Effector memory CD8-positive, alpha-beta T cell (primary cell): Measurements from ENCODE around the gene BEST1.

Source experiments
- ATAC-seq: fragments of 150-1000 bp; cut with Tn5 transposase; replicated peaks from 2 replicates; pipeline ENCODE4 v1.10.0; 2021; ENCODE audit warnings: mild to moderate bottlenecking, moderate library complexity
- DNase-seq, 3 experiments: peaks; one replicate each; pipeline ENCODE4 v3.0.0; 2021
- H3K27ac Mint-ChIP-seq, 2 donors: one replicate each; pipeline ENCODE4 v1.8.0; 2022; ENCODE audit warnings: mild to moderate bottlenecking in 2 of 2, mixed read lengths in 2 of 2, moderate library complexity in 2 of 2
- H3K27me3 Mint-ChIP-seq, 2 donors: one replicate each; pipeline ENCODE4 v1.8.0; 2022; ENCODE audit warnings: mixed read lengths in 2 of 2
- H3K36me3 Mint-ChIP-seq: one replicate; pipeline ENCODE4 v1.8.0; 2022; ENCODE audit warnings: mild to moderate bottlenecking, moderate library complexity, mixed read lengths; ENCODE audit not compliant: insufficient read depth
- H3K4me1 Mint-ChIP-seq, 2 donors: one replicate each; pipeline ENCODE4 v1.8.0; 2022; ENCODE audit warnings: low read depth in 2 of 2, mixed read lengths in 2 of 2
- H3K4me3 Mint-ChIP-seq, 2 donors: one replicate each; pipeline ENCODE4 v1.8.0; 2022; ENCODE audit warnings: mild to moderate bottlenecking in 2 of 2, mixed read lengths in 2 of 2, moderate library complexity in 2 of 2
- H3K9me3 Mint-ChIP-seq, 2 donors: one replicate each; pipeline ENCODE4 v1.8.0; 2022; ENCODE audit warnings: mixed read lengths in 2 of 2

BEST1 gene

DNA sequence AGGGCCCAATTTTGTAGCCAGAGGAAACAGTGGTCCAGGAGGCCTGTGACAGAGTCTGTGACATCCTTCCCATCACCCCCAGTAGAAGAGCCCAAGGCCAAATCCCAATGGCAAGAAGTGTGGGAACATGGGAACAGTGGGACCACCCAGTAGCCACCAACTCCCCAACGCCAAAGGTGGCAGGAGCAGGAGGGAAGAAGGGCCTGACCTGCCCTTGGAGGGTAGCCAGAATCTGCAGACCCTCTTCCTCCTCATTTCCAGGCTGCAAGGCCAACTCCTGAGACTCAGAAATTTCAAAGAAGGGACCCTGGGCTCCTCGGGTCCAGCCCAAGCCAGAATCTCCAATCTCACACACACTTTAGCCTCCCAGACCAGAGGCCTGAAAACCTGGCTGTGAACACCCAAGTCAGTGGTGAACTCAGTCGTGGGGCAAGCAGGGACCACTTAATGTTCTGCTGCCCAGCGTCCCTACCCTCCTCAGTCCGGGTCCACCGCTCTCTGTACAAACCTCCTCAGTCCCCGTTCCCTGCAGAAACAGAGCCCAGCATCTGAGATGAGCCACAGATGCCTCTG lies 38.9 kb upstream of the BEST1 start:
- no peaks in the 10 kb centered on the region for H3K9me3 Mint-ChIP-seq
- H3K27ac Mint-ChIP-seq = no peak overlapping the region
- H3K4me1 Mint-ChIP-seq = no peaks in the 10 kb centered on the region
- ATAC-seq = no peak
- H3K36me3 Mint-ChIP-seq = peaks cover 2% of the 10 kb centered on the region
- peaks cover 26 to 51% of the 10 kb centered on the region in 2 donors for H3K27me3 Mint-ChIP-seq
- H3K4me3 Mint-ChIP-seq = no peak overlapping the region
- no peak for DNase-seq

DNA sequence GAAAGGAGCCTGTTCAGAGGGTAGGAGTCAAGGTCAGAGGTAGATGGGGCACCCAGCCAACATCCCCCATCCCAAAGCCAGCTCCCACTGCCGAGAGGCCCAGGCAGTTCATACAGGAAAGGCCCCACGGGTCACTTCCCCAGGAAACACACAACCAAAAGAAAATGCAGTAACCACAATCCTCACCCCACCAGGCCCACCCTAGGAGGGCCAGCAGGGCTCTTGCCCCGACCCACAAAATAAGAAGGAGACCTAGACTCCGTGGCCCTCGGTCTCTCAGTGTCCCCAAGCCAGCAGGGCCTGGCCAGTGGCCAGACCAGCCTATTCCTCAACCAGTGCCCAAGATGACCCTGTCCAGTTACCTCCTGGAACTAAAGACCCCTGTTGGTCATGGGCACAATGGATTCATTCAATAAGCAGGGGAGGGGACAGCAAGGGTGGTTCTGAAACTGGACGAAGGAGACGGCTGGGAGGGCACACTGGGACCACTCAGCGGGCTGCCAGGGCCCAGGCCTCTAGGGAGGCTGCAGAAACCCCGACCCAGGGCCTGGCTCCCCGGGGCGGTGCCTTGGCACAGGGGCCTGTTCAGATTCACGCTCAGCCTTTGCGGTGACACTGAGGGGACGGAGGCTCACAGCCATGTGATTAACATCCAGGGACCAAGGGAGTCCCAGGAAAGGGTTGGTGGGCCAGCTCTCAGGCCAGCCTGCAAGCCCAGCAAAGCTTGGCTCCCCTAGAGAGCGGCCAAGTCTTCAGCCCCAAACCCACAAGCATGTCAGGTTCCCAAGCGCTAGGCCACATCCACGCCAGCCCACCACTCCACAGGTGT lies 38.2 kb upstream of the BEST1 start:
- H3K27me3 Mint-ChIP-seq = peaks cover 31 to 58% of the 10 kb centered on the region in 2 donors
- no peak overlapping the region for H3K27ac Mint-ChIP-seq
- no peaks in the 10 kb centered on the region for H3K9me3 Mint-ChIP-seq
- peaks cover 2% of the 10 kb centered on the region for H3K36me3 Mint-ChIP-seq
- no peaks in the 10 kb centered on the region for H3K4me1 Mint-ChIP-seq
- no peak overlapping the region for H3K4me3 Mint-ChIP-seq
- ATAC-seq (no peak), DNase-seq (no peak)

DNA sequence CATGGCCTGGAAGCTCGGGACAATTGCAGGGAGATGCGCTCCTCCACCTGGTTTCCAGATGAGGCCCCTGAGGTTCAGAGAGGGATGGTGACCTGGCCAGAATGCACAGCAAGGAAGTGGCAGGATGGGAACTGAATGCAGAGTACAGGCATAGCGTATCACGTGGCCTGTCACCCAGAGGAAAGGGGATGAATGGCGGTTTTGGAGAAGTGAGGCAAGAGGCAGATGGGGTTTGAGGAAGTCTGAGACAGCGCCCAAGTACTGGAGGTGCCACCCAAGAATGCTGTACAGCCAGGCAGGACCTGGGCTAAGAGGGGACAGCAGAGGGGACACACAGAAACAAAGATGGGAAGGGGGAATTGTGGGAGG lies 37.6 kb upstream of the BEST1 start:
- no peak overlapping the region for H3K27ac Mint-ChIP-seq
- peaks cover 0 to under 1% of the 10 kb centered on the region in 2 donors for H3K4me1 Mint-ChIP-seq
- DNase-seq (no peak), ATAC-seq (no peak)
- H3K36me3 Mint-ChIP-seq = peaks cover 2% of the 10 kb centered on the region
- H3K9me3 Mint-ChIP-seq = no peaks in the 10 kb centered on the region
- H3K27me3 Mint-ChIP-seq = peaks cover 31 to 61% of the 10 kb centered on the region in 2 donors
- H3K4me3 Mint-ChIP-seq = no peak overlapping the region

DNA sequence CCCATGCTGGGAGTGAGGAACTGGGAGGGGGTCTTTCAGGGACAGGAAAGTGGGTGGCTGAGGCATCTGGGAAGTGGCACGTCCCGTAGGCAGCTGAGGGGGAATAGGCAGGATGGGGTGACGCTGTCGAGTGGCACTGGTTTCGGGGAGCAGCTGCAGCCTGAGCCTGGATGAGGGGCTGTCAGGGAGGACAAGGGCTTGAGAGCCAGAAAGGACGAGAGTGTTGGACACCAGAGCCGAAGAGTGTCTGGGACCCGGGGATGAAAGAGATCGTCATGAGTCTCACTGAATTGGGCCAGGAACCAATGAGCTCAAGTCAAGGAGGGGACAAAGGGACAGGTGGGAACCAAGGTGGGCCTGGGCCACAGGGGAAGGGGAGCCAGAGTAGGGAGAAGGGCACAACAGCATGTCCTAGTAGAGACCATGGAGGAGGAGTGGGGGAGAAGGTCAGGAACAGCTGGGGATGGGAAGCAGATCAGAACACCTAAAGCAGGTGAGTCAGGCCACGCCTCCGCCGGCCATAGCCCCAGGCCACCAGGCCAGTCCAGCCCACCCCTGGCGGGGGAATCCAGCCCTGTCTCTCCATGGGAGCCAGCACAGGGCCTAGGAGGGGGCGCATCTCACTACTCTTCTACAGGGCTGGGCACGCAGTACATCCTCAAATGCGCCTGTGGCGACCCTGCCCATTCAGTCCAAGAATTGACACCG lies 37.0 kb upstream of the BEST1 start:
- Mint-ChIP-seq H3K27me3 (peaks cover 38 to 68% of the 10 kb centered on the region in 2 donors), H3K27ac (no peak overlapping the region), H3K36me3 (peaks cover 2% of the 10 kb centered on the region), H3K4me1 (peaks cover 6 to 7% of the 10 kb centered on the region in 2 donors), H3K9me3 (no peaks in the 10 kb centered on the region), H3K4me3 (no peak overlapping the region)
- ATAC-seq = no peak
- DNase-seq = no peak

DNA sequence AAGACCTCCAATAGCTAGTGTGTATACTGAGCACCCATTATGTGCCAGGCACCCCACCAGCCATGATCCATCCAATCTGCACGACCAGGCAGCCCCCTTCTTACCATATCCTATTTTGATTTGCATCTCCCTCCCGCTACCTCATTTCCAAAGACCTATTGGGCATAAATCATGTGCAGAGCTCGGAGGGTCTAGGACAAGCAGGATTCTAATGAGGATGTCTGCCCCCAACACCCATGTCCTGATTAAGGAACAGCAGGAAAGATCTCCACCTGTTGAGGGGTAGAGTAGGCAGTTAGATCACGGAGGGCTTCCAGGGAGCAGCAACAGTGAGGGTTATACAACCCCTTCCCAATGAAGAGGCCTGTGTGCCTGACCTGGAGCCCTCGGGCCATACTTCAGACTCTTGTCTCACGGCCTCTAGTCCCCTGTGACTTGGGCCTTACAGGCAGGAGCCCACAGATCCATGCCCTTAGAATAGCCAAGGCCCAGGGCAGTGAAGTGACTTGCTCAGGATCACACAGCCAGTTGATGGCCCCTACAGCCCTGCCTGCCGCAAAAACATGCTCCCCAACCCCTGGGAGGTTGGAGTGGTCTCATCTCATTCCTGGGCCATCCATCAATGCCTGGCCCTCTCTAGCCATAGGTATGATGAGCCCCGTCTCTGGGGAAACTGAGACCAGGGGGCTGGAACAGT lies 36.3 kb upstream of the BEST1 start:
- DNase-seq = no peak
- peaks cover 2% of the 10 kb centered on the region for H3K36me3 Mint-ChIP-seq

DNA sequence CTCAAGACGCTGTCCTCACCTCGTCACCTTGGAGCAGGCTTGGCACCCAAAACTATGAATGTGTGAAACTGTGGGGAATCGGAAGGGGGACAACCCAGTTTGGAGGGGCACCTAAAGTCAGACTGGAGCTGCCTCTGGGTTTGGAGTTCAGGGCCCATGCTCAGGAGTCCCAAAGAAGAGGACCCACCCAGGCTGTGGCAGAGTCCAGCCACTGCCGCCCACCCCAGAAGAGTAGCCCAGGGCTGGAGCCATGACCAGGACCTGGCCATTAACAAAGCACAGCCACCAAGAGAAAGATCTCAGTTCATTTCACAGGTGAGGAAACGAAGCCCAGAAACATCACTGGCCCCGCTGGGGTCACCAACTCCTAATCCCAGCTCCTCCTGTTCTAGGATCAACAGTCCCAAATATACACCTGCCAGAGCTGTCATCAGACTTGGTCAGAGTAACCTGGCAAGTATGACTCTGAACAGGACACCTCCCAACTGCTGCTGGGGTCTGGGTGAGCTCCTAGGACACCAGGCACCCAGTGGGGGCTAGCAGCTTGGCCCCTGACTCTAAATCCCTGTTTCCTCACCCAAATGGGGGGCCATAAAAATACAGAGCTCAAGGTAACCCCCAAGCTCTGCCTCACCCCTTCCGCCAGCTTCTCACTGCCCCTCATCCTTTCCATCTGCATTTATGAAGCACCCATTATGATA lies 35.5 kb upstream of the BEST1 start:
- H3K27ac Mint-ChIP-seq = no peak overlapping the region

More for the DNA sequence above, 36.3 kb upstream of the BEST1 start:
- no peak overlapping the region for H3K27ac Mint-ChIP-seq
- no peak overlapping the region for H3K4me3 Mint-ChIP-seq
- no peak for ATAC-seq
- H3K4me1 Mint-ChIP-seq = peaks cover 11 to 13% of the 10 kb centered on the region in 2 donors
- peaks cover 45 to 75% of the 10 kb centered on the region in 2 donors for H3K27me3 Mint-ChIP-seq
- no peaks in the 10 kb centered on the region for H3K9me3 Mint-ChIP-seq

DNA sequence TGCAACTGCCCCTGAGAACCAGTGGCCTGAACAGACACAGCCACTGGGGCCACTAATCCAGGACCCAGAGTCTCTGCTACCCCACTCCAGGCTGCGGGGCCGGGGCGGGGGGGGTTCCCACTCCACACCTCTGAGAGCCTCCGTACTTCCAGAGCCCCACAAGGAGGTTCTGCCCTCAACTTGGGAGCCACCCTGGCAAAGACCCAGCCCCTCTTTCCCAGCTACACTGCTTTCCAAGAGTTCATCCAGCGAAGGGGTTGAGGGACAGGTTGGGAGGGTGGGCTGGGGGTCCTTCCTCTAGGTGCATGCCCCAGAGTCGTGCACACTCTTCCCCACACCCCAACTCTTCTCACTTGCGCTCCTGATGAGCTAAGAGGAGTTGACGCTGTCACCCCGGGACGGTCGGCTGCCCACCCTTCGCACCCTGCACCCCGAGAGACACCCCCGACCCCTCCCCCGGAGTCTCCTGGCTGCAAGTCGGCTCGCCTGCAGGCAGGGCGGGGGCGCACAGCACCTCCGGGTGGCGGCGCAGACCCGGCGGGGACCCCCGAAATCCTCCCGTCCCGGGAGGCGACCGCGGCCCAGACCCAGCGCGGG lies 33.3 kb upstream of the BEST1 start:
- Mint-ChIP-seq H3K9me3 (no peaks in the 10 kb centered on the region), H3K27ac (no peak overlapping the region), H3K36me3 (no peaks in the 10 kb centered on the region), H3K27me3 (peaks cover 68 to 97% of the 10 kb centered on the region in 2 donors), H3K4me1 (peaks cover 11 to 13% of the 10 kb centered on the region in 2 donors), H3K4me3 (peak overlapping the region; percentile 20 to 34)
- DNase-seq (no peak), ATAC-seq (peak; percentile 10)

More for the DNA sequence above, 35.5 kb upstream of the BEST1 start:
- DNase-seq (no peak), ATAC-seq (no peak)
- peaks cover 2% of the 10 kb centered on the region for H3K36me3 Mint-ChIP-seq
- no peak overlapping the region for H3K4me3 Mint-ChIP-seq
- peaks cover 52 to 82% of the 10 kb centered on the region in 2 donors for H3K27me3 Mint-ChIP-seq
- H3K9me3 Mint-ChIP-seq = no peaks in the 10 kb centered on the region
- H3K4me1 Mint-ChIP-seq = peaks cover 11 to 13% of the 10 kb centered on the region in 2 donors

DNA sequence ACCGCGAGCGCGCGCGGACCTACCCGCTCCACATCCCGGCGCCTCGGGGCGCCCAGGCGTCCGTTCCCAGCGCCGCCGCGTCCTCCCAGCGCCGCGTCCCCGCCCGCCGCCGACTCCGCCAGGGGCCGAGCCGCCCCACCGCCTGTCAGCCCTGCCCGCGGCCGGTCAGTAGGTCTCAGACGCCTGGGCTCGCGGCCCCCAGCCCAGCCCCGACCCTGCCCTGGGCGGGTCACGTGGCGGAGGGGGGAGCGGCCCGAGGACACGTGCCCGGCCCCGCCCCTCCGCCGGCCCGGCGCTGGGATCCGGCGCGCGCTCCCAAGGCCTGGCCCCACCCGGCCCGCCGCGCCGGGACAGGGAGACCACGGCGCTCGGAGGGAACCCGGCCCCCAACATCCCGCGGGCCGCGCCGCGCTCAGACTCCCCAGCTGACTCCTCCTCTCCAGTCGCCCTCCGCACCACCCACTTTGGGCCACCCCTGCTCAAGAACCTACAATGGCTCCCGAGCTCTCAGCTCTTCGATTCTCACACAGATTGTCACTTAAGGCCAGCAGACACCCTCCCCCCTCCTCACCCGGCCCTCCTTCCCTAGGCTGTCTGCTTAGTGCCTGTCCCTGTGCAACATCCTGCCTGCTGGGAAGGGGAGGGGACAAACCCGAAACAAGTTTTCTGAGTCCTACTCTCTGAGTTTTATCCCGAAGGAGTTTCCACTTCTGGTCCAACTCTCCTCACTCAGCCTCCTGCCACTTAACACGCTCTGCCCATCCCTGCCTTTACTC lies 32.6 kb upstream of the BEST1 start, which contains the start of gene RAB3IL1:
Gene RAB3IL1 (minus strand): TSS at position 233 of the 776 bp plus-strand sequence. CDS start 199 bp downstream, at position 34.
- no peak within 1 kb of the TSS for H3K27ac Mint-ChIP-seq
- no peak for DNase-seq
- peak; percentile 22 for ATAC-seq
- H3K36me3 Mint-ChIP-seq = no peaks in the 10 kb centered on the region
- H3K4me3 Mint-ChIP-seq = peak within 1 kb of the TSS; percentile 72 to 76
- peaks cover 11 to 13% of the 10 kb centered on the region in 2 donors for H3K4me1 Mint-ChIP-seq
- no peaks in the 10 kb centered on the region for H3K9me3 Mint-ChIP-seq
- H3K27me3 Mint-ChIP-seq = peaks cover 66 to 94% of the 10 kb centered on the region in 2 donors

DNA sequence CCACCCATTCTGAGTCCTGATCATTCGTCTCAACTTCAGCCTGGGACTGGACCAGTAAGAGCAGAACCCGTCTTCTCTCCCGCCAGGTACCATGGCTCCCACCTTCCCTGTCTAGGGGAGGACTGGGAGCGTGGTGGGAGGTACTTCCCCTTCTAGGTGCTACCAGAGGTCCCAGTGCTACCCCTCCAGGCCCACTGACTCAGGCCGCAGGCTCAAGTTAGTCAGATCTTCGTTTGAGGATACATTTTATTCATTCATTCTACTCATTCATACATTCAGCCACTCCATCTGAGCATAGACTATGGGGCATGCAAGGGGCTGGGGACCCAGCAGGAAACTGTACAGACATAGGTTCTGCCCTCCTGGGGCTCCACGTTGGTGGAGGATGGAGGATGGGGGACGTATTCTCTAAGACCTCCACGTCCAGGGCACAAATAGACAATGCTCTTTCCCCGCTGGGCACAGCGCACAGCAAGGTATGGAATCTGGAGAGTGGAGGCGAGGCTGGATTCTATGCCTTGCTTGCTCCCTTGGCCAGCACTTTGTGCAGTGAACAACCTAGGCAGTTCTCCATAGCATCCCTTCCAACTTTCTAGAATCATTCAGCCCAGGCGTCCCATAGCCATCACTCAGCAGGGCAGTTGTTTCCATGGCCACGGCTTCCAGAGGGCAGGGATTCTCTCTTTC lies 31.8 kb upstream of the BEST1 start:
- H3K36me3 Mint-ChIP-seq = no peaks in the 10 kb centered on the region
- ATAC-seq (no peak), DNase-seq (no peak)
- H3K4me3 Mint-ChIP-seq = peak overlapping the region; percentile 72 to 76
- peaks cover 66 to 94% of the 10 kb centered on the region in 2 donors for H3K27me3 Mint-ChIP-seq
- H3K27ac Mint-ChIP-seq = no peak overlapping the region
- no peaks in the 10 kb centered on the region for H3K9me3 Mint-ChIP-seq
- peaks cover 11 to 13% of the 10 kb centered on the region in 2 donors for H3K4me1 Mint-ChIP-seq

DNA sequence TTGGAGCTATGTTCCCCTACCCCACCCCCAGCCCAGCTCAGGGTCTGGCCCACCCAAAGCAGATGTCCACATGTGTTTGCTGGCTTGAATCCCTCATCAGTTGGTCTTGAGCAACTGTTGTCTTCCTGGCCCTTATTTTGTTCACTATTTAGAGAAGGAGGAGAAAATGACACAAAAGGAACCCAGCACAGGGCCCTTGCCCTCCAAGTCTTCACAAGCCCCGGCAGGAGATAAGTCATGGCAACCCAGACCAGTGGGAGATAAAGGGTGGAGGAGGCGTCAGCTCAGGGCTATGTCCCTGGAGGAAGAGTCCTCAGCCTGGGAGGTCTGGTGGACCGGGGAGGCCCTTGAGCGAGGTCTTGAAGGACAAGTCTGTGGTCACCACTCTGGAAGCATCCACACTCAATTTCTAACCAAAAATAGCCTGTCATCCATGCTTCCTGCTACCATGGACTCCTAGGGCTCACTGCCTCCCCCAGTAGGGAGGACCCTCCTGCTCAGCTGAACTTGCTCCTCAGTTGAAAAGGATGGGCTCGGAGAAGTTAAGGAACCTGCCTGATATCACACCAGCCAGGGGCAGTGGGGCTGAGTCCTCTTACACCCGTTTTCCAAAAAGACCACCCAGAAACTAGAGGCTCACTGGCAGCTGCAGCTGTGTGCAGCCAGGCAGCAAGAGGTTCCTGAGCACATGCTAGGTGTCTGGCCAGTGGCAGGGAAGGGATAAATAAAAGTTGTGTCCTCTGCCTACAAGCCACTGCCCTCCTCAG lies 31.0 kb upstream of the BEST1 start:
- Mint-ChIP-seq H3K4me1 (peaks cover 11 to 13% of the 10 kb centered on the region in 2 donors), H3K9me3 (no peaks in the 10 kb centered on the region), H3K27ac (no peak overlapping the region), H3K27me3 (peaks cover 67 to 94% of the 10 kb centered on the region in 2 donors), H3K36me3 (no peaks in the 10 kb centered on the region), H3K4me3 (no peak overlapping the region)
- ATAC-seq (no peak), DNase-seq (no peak)
